PC-3 (cell line): ENCODE data around the gene ARL13B. TPM values are rescaled to one million over a fixed set of nuclear protein-coding genes. Genes with fewer than 3 reads are reported as not detected.

Source experiments
- ATAC-seq: fragments of 200-7000 bp; cut with Tn5 transposase; 2 replicates; pipeline ENCODE4 v1.9.1; 2020; ENCODE audit warnings: mild to moderate bottlenecking, moderate library complexity
- Bru-seq: library from RNA; stranded (reverse); fragments of 400-500 nt; gene quantifications from one replicate; lab custom pipeline; 2021; lab: Mats Ljungman, UMichigan
- BruChase-seq, 2 experiments: library from RNA; stranded (reverse); fragments of 400-500 nt; gene quantifications; one replicate each; lab custom pipeline; 2021; lab: Mats Ljungman, UMichigan
- BruUV-seq: library from RNA; stranded (reverse); fragments of 400-500 nt; replicated peaks from 2 replicates; lab custom pipeline; 2021; lab: Mats Ljungman, UMichigan
- CTCF ChIA-PET: fragments of 300-600 bp; sonication (Branson Sonifier 250); formaldehyde crosslinking; loops from one replicate; lab custom pipeline; 2022; ENCODE audit warnings: antibody characterized with exemption; lab: Charles Lee
- POLR2A ChIA-PET: fragments of 300-600 bp; sonication (Branson Sonifier 250); formaldehyde crosslinking; loops from one replicate; lab custom pipeline; 2022; ENCODE audit warnings: antibody characterized with exemption; ENCODE audit not compliant: unreplicated experiment; lab: Charles Lee
- DNase-seq: peaks from one replicate; pipeline ENCODE4 v3.0.0-alpha.2; 2015
- H2AFZ ChIP-seq: fragments of 300-600 bp; sonication (generic); 2 replicates; pipeline ENCODE4 v1.6.0; 2016; ENCODE audit warnings: antibody characterized with exemption, low read length
- H3F3A ChIP-seq: fragments of 300-600 bp; sonication (generic); one replicate; pipeline ENCODE4 v1.6.0; 2017; ENCODE audit warnings: antibody characterized with exemption, low read length, control low read depth, mild to moderate bottlenecking; ENCODE audit not compliant: unreplicated experiment
- H3K27ac ChIP-seq: fragments of 300-600 bp; sonication (generic); 2 replicates; pipeline ENCODE4 v1.5.1; 2016; ENCODE audit warnings: mild to moderate bottlenecking, low read length
- H3K27me3 ChIP-seq: fragments of 300-600 bp; sonication (generic); 2 replicates; pipeline ENCODE4 v1.6.1; 2016; ENCODE audit warnings: low read length, mixed read lengths
- H3K36me3 ChIP-seq: fragments of 300-600 bp; sonication (generic); 2 replicates; pipeline ENCODE4 v1.6.1; 2016; ENCODE audit warnings: low read depth, mixed run types, low read length, mixed read lengths
- H3K4me1 ChIP-seq: fragments of 300-600 bp; sonication (generic); 2 replicates; pipeline ENCODE4 v1.5.1; 2016; ENCODE audit warnings: low read length; ENCODE audit not compliant: insufficient read depth
- H3K4me2 ChIP-seq: fragments of 300-600 bp; sonication (generic); 2 replicates; pipeline ENCODE4 v1.6.0; 2016; ENCODE audit warnings: low read length
- H3K4me3 ChIP-seq: fragments of 300-600 bp; sonication (generic); 2 replicates; pipeline ENCODE4 v1.5.1; 2016; ENCODE audit warnings: mild to moderate bottlenecking, low read length, mixed read lengths
- H3K79me2 ChIP-seq: fragments of 300-600 bp; sonication (generic); 2 replicates; pipeline ENCODE4 v1.6.1; 2017; ENCODE audit warnings: low read length, mixed read lengths
- H3K9ac ChIP-seq: fragments of 300-600 bp; sonication (generic); 2 replicates; pipeline ENCODE4 v1.6.0; 2016; ENCODE audit warnings: mild to moderate bottlenecking, low read length
- H3K9me2 ChIP-seq: fragments of 300-600 bp; sonication (generic); replicated peaks from 2 replicates; pipeline ENCODE4 v1.6.1; 2016; ENCODE audit warnings: mixed run types, low read length, mixed read lengths
- H3K9me3 ChIP-seq: fragments of 300-600 bp; sonication (generic); 2 replicates; pipeline ENCODE4 v1.6.1; 2016; ENCODE audit warnings: low read length, mixed read lengths
- H4K20me1 ChIP-seq: fragments of 300-600 bp; sonication (generic); 2 replicates; pipeline ENCODE4 v1.6.1; 2016; ENCODE audit warnings: low read length, mixed read lengths
- EZH2 ChIP-seq: fragments of 300-600 bp; sonication (generic); IDR thresholded peaks from one replicate; pipeline ENCODE4 v1.6.1; 2017; ENCODE audit warnings: antibody characterized with exemption, mild to moderate bottlenecking, low read length; ENCODE audit not compliant: unreplicated experiment
- EZH2phosphoT487 ChIP-seq: fragments of 300-600 bp; sonication (generic); IDR thresholded peaks from 2 replicates; pipeline ENCODE4 v1.6.1; 2018; ENCODE audit warnings: mild to moderate bottlenecking, antibody characterized with exemption, low read length, borderline replicate concordance
- intact Hi-C: fragments of 100-400 bp; cut with micrococcal nuclease; formaldehyde crosslinking; loops from 2 replicates; pipeline ENCODE4 v1.9.0; 2023
- long read RNA-seq: library from polyadenylated mRNA; unstranded; transcript quantifications from one replicate; pipeline ENCODE4 v2.0.0, GENCODE V29; 2021; ENCODE audit not compliant: unreplicated experiment
- total RNA-seq: library from RNA; depleted of rRNA; stranded (reverse); fragments of >200 nt; gene quantifications from 2 replicates; pipeline ENCODE4 v1.2.3, GENCODE V29; 2014; rRNA removed
- TF ChIP-seq, protein P1 (sequence below): fragments of 300-600 bp; sonication (generic); conservative IDR thresholded peaks from 2 replicates; pipeline ENCODE4 v1.5.1; 2017; ENCODE audit warnings: antibody characterized with exemption, low read depth, mild to moderate bottlenecking, low read length

ARL13B gene
- total RNA-seq (10.7 and 12.6 TPM in 2 replicates), Bru-seq, nascent RNA (percentile 73 among the genes with signal in this experiment), BruChase-seq, experiment 1, labeled RNA remaining after a 6-hour chase (percentile 70 among the genes with signal in this experiment), BruChase-seq, experiment 2, labeled RNA remaining after a 2-hour chase (percentile 71 among the genes with signal in this experiment)
- long read RNA-seq, partial matches to known transcripts: 9 of 21 reads
- long read RNA-seq, other reads (novel, unspliced or antisense): 7 of 21 reads

DNA sequence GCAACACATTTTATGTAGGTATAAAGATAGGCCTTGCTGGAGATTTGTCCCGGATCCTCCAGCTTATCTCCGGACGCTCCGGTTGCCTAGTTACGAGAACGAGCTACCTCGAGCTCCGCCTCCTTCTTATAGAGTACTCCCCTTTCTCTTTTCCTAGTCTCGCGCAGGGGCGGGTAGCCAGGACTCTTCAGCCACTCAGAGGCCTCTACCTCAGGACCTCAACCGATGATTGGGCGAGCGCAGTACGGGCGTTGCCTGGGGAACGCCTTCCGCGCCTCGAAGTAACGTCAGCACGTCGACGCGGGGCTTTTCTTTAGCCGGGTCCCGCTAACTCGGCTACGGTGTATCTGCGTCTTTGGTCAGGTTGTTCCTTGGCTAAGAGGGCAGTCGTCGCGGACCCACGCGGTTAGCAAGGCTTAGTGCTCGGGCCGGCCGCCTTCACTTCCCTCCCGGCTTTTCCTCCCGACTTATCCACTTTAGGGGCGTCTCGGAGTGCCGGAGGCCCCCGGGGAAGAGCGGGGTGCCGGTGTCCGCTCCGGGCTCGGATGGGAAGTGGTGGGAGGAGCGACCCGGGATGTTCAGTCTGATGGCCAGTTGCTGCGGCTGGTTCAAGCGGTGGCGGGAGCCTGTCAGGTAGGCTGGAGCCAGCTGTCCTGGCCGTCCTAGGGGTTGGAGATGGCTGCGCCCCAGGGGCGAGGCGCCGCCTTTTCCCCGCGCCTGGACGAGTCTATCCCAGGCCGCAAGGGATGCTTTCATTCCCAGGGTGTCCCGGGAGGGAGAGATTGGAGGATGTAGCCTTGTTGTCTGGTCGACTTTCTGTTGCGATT lies at the start of gene ARL13B:
Gene ARL13B (plus strand): TSS at position 306 of the 827 bp plus-strand sequence. CDS start 269 bp downstream, at position 575.
- Histone ChIP-seq H3K9ac (peak within 1 kb of the TSS; percentile 71), H3K4me3 (peak within 1 kb of the TSS; percentile 89), H3K4me2 (peak within 1 kb of the TSS; percentile 88), H4K20me1 (no peaks in the 10 kb centered on the region), H3K79me2 (peaks cover 34% of the 10 kb centered on the region), H2AFZ (peak within 1 kb of the TSS; percentile 95), H3K27me3 (no peaks in the 10 kb centered on the region), H3K4me1 (peaks cover 21% of the 10 kb centered on the region; the same call in 1 of the 2 replicates), H3K27ac (peak within 1 kb of the TSS; percentile 36), H3K9me3 (no peaks in the 10 kb centered on the region), H3F3A (no peaks in the 10 kb centered on the region), H3K36me3 (no peaks in the 10 kb centered on the region), H3K9me2 (no peaks in the 10 kb centered on the region)
- TF ChIP-seq, protein P1, sequence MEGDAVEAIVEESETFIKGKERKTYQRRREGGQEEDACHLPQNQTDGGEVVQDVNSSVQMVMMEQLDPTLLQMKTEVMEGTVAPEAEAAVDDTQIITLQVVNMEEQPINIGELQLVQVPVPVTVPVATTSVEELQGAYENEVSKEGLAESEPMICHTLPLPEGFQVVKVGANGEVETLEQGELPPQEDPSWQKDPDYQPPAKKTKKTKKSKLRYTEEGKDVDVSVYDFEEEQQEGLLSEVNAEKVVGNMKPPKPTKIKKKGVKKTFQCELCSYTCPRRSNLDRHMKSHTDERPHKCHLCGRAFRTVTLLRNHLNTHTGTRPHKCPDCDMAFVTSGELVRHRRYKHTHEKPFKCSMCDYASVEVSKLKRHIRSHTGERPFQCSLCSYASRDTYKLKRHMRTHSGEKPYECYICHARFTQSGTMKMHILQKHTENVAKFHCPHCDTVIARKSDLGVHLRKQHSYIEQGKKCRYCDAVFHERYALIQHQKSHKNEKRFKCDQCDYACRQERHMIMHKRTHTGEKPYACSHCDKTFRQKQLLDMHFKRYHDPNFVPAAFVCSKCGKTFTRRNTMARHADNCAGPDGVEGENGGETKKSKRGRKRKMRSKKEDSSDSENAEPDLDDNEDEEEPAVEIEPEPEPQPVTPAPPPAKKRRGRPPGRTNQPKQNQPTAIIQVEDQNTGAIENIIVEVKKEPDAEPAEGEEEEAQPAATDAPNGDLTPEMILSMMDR: no peak
- TF ChIP-seq EZH2 (no peak), EZH2phosphoT487 (no peak)
- DNase-seq (peak; percentile 99), ATAC-seq (peak; percentile 99)
- ChIA-PET POLR2A (interaction anchor here (0.6 to 1.1 kb wide), 4 partner anchors 63 to 1813 kb away, joined by 3 to 8 read pairs (median 4); partner anchors contain the start of genes DHFR2 and NSUN3), CTCF (no interaction called here)
- BruUV-seq: TSS peak; percentile 64
- intact Hi-C loops: loop anchor here (1.0 kb wide), 1 partner anchor 83 kb away; the partner anchor contains the start of gene NSUN3

DNA sequence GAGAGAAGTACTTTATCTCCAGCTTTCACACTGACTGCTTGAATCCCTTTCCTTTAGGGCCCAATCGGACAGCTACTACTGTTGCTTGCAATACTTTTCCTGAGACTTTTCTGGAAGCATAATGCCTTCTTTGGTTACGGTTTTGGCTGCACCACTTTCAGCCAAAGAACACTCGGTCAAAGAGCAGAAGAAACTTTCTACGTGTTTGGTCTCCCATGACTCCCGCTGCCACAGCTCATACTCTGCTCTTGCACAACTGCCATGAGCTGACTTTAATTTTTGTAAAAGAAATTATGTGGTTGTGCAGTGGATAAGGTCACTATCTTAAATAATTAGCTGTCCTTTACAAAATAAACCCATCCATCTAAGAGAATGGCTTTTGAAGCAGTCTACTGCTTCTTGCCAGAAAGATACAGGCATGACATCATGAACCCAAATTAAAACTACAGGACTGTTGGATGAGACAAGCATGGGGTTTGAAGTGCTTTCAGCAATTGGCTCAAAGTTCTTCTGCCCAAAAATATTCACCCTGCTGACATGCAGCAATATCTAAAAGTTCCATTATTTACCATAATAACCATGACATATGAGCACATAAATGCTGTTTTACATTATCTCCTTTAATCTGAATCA lies 48.2 kb upstream of the ARL13B start:
- CTCF ChIA-PET: no interaction called here
- intact Hi-C loops: no loop called here
- BruUV-seq: no TSS peak

More for the DNA sequence above, 48.2 kb upstream of the ARL13B start:
- no peaks in the 10 kb centered on the region for H3K79me2 ChIP-seq
- no peak overlapping the region for H3K27ac ChIP-seq
- H3K9me2 ChIP-seq: no peaks in the 10 kb centered on the region
- H3K4me3 ChIP-seq: no peak overlapping the region
- H2AFZ ChIP-seq: no peak overlapping the region
- no peaks in the 10 kb centered on the region for H3K4me1 ChIP-seq
- no peaks in the 10 kb centered on the region for H3F3A ChIP-seq
- no peak overlapping the region for H3K9ac ChIP-seq
- no peaks in the 10 kb centered on the region for H3K9me3 ChIP-seq
- ATAC-seq (no peak), DNase-seq (no peak)
- TF ChIP-seq, protein P1: no peak
- TF ChIP-seq EZH2phosphoT487: no peak
- no peak for TF ChIP-seq EZH2
- H4K20me1 ChIP-seq: no peaks in the 10 kb centered on the region
- H3K4me2 ChIP-seq: no peak overlapping the region
- POLR2A ChIA-PET: no interaction called here
- no peaks in the 10 kb centered on the region for H3K36me3 ChIP-seq
- no peaks in the 10 kb centered on the region for H3K27me3 ChIP-seq
